Tibial nerve (tissue), 4 donors: ENCODE results near the gene PIP5K1C. TPM values are rescaled to one million over a fixed set of nuclear protein-coding genes. Genes with fewer than 3 reads are reported as not detected.

Experiments used
- DNase-seq, 2 donors: peaks; one replicate each; pipeline ENCODE4 v3.0.0-alpha.2; 2019; ENCODE audit warnings: low spot score in 2 of 2
- H3K27ac ChIP-seq, 4 donors: fragments of 200-600 bp; sonication (generic) in 3 of 4; one replicate each; pipeline ENCODE4 v1.5.1; 2017 to 2019; ENCODE audit warnings: mild to moderate bottlenecking in 1 of 4
- H3K27me3 ChIP-seq, 2 donors: fragments of 200-600 bp; sonication (generic) in 1 of 2; one replicate each; pipeline versions ENCODE4 v1.5.1 to v1.6.0; 2017 to 2019
- H3K36me3 ChIP-seq, 3 donors: fragments of 200-600 bp; sonication (generic); one replicate each; pipeline ENCODE4 v1.5.1; 2018 to 2019
- H3K4me1 ChIP-seq, 4 donors: fragments of 200-600 bp; sonication (generic) in 3 of 4; one replicate each; pipeline ENCODE4 v1.5.1; 2017 to 2019
- H3K4me3 ChIP-seq, 4 donors: fragments of 200-600 bp; sonication (generic) in 3 of 4; one replicate each; pipeline ENCODE4 v1.5.1; 2017 to 2019; ENCODE audit warnings: mild to moderate bottlenecking in 1 of 4, moderate library complexity in 1 of 4
- H3K9me3 ChIP-seq, 4 donors: fragments of 200-600 bp; sonication (generic) in 3 of 4; one replicate each; pipeline ENCODE4 v1.5.1; 2017 to 2019
- EP300 ChIP-seq, 2 donors: sonication (generic); formaldehyde crosslinking; IDR thresholded peaks; one replicate each; pipeline ENCODE4 v1.6.1; 2017; ENCODE audit warnings: antibody characterized with exemption in 2 of 2, mild to moderate bottlenecking in 1 of 2
- POLR2A ChIP-seq, 2 donors: fragments of 450-650 bp; IDR thresholded peaks; one replicate each; pipeline ENCODE4 v1.6.1; 2017; ENCODE audit warnings: antibody characterized with exemption in 2 of 2, mild to moderate bottlenecking in 2 of 2, moderate library complexity in 2 of 2
- WGBS, 2 donors: methylation state at CpG; one replicate each; pipeline ENCODE4 v1.1.5; 2018; 5-methylcytosine and 5-hydroxymethylcytosine counted together
- total RNA-seq, 4 donors: library from RNA; depleted of rRNA; stranded (reverse); fragments of >200 nt; gene quantifications; one replicate each; pipeline ENCODE4 v1.1.0, GENCODE V29; 2016
- TF ChIP-seq, protein P1 (sequence below), 5 experiments: fragments of 200-600 bp in 3 of 5; fragments of 450-650 bp in 2 of 5; sonication (generic) in 3 of 5; IDR thresholded peaks; one replicate each; pipeline ENCODE4 v1.5.1; 2016 to 2019; ENCODE audit warnings: antibody characterized with exemption in 5 of 5, mild to moderate bottlenecking in 3 of 5, moderate library complexity in 2 of 5

PIP5K1C gene
- total RNA-seq, 4 donors from 2014 or later, result 23.0 to 37.2 (median 24.9) TPM

DNA sequence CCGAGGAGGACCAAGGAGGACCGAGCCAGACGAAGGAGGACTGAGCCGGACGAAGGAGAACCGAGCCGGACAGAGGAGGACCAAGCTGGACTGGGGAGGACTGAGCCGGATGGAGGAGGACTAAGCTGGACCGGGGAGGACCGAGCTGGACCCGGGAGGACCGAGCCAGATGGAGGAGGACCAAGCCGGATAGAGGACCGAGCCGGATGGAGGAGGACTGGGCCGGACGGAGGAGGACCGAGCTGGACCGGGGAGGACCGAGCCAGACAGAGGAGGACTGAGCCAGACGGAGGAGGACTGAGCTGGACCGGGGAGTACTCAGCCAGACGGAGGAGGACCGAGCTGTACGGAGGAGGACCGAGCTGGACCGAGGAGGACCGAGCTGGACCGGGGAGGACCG lies 3.2 kb downstream of the PIP5K1C start:
- peak overlapping the region in 1 of 4 donors; percentile 87 for H3K27ac ChIP-seq
- no peak for DNase-seq
- H3K4me1 ChIP-seq, result peaks cover 0 to 43% (median 18%) of the 10 kb centered on the region in 4 donors
- H3K9me3 ChIP-seq, result no peaks in the 10 kb centered on the region
- peaks cover 0 to 15% (median 0%) of the 10 kb centered on the region in 3 donors for H3K36me3 ChIP-seq
- no peaks in the 10 kb centered on the region for H3K27me3 ChIP-seq
- no peak overlapping the region for H3K4me3 ChIP-seq
- TF ChIP-seq POLR2A (IDR thresholded peaks at IDR 0.05) (no peak), EP300 (IDR thresholded peaks at IDR 0.05) (no peak)
- WGBS, 2 donors, result 90 to 92% methylated on average over 30 of the region's 30 CpGs

DNA sequence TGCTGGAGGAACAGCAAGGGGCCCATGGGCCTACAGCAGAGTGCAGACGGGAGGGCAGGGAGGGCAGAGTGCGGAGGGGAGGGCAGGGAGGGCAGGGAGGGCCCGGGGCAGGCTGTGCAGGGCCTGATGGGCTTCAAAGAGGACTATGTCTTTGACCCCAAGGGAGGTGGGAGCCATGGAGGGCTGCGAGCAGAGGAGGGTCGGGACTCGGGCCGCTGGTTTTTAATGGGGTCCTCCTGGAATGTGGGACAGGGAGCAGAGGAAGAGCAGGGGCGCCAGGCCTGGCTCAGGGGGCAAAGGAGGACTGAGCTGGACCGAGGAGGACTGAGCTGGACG lies 3.6 kb downstream of the PIP5K1C start:
- Histone ChIP-seq H3K4me1 (peaks cover 0 to 43% (median 18%) of the 10 kb centered on the region in 4 donors), H3K4me3 (no peak overlapping the region), H3K9me3 (no peaks in the 10 kb centered on the region), H3K27me3 (no peaks in the 10 kb centered on the region), H3K36me3 (peaks cover 0 to 17% (median 0%) of the 10 kb centered on the region in 3 donors), H3K27ac (no peak overlapping the region)
- no peak for DNase-seq
- 70 to 79% methylated on average over 10 of the region's 10 CpGs for WGBS, 2 donors
- TF ChIP-seq POLR2A (IDR thresholded peaks at IDR 0.05) (no peak), EP300 (IDR thresholded peaks at IDR 0.05) (no peak)
- TF ChIP-seq, protein P1, sequence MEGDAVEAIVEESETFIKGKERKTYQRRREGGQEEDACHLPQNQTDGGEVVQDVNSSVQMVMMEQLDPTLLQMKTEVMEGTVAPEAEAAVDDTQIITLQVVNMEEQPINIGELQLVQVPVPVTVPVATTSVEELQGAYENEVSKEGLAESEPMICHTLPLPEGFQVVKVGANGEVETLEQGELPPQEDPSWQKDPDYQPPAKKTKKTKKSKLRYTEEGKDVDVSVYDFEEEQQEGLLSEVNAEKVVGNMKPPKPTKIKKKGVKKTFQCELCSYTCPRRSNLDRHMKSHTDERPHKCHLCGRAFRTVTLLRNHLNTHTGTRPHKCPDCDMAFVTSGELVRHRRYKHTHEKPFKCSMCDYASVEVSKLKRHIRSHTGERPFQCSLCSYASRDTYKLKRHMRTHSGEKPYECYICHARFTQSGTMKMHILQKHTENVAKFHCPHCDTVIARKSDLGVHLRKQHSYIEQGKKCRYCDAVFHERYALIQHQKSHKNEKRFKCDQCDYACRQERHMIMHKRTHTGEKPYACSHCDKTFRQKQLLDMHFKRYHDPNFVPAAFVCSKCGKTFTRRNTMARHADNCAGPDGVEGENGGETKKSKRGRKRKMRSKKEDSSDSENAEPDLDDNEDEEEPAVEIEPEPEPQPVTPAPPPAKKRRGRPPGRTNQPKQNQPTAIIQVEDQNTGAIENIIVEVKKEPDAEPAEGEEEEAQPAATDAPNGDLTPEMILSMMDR (IDR thresholded peaks at IDR 0.05), result no peak

DNA sequence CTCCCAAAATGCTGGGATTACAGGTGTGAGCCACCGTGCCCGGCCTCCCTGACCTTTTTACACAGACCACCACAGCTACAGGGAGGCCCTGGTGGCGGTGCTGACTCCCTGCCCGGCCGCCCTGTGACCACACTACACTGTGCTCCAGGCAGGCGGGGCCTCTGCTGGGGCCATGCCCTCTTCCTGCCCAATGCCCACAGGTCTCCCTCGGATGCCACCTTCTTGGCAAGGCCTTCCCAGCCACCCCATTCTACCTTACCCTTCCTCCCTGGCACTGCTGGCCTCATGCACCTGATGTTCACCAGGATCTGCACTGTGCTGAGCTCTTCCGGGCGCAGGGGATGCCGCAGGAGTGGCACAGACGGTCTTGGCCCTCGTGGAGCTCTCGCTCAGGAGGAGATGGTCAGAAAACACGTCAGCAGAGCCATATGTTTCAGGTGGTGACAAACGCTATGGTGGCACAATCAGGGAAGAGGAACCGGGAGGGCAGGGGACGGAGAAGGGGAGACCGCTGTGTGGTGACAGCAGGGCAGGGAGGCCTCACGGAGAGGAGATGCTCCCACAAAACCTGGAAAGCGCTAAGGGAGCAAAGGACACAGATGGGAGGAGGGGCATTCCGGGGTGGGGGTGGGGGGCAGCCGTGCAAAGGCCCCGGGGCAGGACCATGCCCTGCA lies 4.1 kb downstream of the PIP5K1C start:
- WGBS, 2 donors, result 82 to 86% methylated on average over 23 of the region's 23 CpGs
- H3K36me3 ChIP-seq, result peaks cover 0 to 22% (median 0%) of the 10 kb centered on the region in 3 donors
- no peaks in the 10 kb centered on the region for H3K27me3 ChIP-seq
- DNase-seq, result no peak
- no peaks in the 10 kb centered on the region for H3K9me3 ChIP-seq
- H3K4me1 ChIP-seq, result peaks cover 0 to 42% (median 18%) of the 10 kb centered on the region in 4 donors
- H3K27ac ChIP-seq, result no peak overlapping the region
- TF ChIP-seq POLR2A (IDR thresholded peaks at IDR 0.05) (no peak), EP300 (IDR thresholded peaks at IDR 0.05) (no peak)
- TF ChIP-seq, protein P1 (IDR thresholded peaks at IDR 0.05), result no peak
- no peak overlapping the region for H3K4me3 ChIP-seq

DNA sequence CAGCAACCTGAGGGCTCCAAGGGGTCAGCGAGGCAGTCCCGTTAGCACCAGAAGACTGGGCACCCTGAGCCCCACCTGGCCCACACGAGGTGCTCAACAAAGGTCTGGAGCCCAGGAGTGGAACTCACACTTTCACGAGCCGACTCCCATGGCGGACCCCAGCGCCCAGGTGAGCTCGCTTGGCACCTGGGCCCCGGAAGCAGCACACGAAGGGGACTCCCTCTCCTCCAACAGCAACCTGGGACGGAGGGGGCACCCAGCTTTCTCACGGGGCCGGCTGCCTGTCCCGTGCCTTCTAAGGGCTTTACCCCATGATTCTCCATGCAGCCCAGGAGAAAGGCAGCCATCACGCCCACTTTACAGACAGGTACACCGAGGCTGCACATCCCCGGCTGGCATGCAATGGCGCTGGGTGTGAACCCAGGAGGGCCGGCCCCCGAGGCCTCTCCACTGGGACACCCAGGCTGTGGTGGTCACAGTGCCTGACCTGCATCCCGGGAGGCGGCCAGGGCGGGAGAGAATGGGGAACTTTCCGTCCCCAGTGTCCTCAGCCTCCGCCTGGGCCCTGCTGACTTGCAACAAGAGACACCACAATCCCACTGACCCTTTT lies 5.0 kb downstream of the PIP5K1C start:
- H3K36me3 ChIP-seq, result peaks cover 0 to 30% (median 0%) of the 10 kb centered on the region in 3 donors
- WGBS, 2 donors, result 90 to 95% methylated on average over 18 to 20 of the region's 25 CpGs
- no peaks in the 10 kb centered on the region for H3K27me3 ChIP-seq
- H3K27ac ChIP-seq, result no peak overlapping the region
- DNase-seq, result no peak
- H3K9me3 ChIP-seq, result no peaks in the 10 kb centered on the region
- H3K4me1 ChIP-seq, result peaks cover 0 to 35% (median 15%) of the 10 kb centered on the region in 4 donors
- no peak for TF ChIP-seq POLR2A (IDR thresholded peaks at IDR 0.05)
- TF ChIP-seq, protein P1 (IDR thresholded peaks at IDR 0.05), result no peak
- no peak for TF ChIP-seq EP300 (IDR thresholded peaks at IDR 0.05)
- H3K4me3 ChIP-seq, result no peak overlapping the region

DNA sequence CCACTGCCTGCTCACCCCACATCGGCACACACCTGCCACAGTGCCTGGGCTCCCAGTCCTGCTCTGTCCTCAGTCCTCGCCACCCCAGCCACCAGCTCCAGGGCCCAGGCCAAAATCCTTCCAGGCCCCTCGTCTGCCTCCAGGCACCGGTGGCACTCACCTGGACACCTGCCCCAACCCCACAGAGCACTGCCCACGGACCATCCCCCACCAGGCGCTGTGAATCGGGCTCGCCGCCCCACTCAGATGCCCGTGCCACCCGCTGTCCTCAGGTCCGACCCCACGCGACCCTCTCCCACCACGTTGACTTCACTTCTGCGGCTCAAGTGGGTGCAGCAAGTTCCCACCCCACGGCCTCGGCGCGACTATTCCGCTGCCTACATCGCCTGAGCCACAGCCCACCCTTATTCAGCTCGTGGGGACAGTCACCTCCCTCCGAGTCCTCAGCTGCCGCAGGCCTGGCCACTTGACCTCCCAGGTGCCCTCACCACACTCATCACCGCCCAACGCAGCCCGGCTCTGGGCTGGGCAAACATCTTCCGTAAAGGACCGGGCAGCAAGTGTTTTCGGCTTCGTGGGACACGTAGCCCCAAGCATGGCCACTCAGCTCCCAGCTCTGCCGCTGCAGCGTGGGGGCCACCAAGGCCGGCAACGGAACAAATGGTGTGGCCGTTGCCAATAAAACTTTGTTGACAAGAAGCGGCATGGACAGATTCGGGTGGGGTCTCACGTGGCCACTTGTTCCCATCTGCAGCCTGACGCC lies 5.7 kb downstream of the PIP5K1C start:
- Histone ChIP-seq H3K27ac (no peak overlapping the region), H3K4me3 (no peak overlapping the region), H3K9me3 (no peaks in the 10 kb centered on the region), H3K36me3 (peaks cover 0 to 30% (median 0%) of the 10 kb centered on the region in 3 donors), H3K27me3 (no peaks in the 10 kb centered on the region), H3K4me1 (peaks cover 0 to 35% (median 15%) of the 10 kb centered on the region in 4 donors)
- TF ChIP-seq POLR2A (IDR thresholded peaks at IDR 0.05) (no peak), EP300 (IDR thresholded peaks at IDR 0.05) (no peak)
- TF ChIP-seq, protein P1 (IDR thresholded peaks at IDR 0.05), result no peak
- 87 to 90% methylated on average over 41 to 42 of the region's 42 CpGs for WGBS, 2 donors
- DNase-seq, result no peak
